ENCODE measurements around the gene CD226. TPM values are rescaled to one million over a fixed set of nuclear protein-coding genes. Genes with fewer than 3 reads are reported as not detected.
A peak's percentile ranks its signal among the peaks of the same experiment; 100 is the strongest.

Gene CD226
- total and polyA plus RNA-seq, 2 experiments from 2014 or later, result 0.05 to 2.1 TPM

GRCh38 chr18:69858897-69859296 is 88.8 kb downstream of the CD226 start:
- no peak overlapping the region for H3K4me2 ChIP-seq (ENCODE audit: unreplicated experiment)
- no peak overlapping the region for H2AFZ ChIP-seq
- H3K9ac ChIP-seq, result no peak overlapping the region
- H3K9me2 ChIP-seq (ENCODE audit: insufficient read depth), result peaks cover 3% of the 10 kb centered on the region; the same call in 1 of the 2 replicates
- no peaks in the 10 kb centered on the region for H3K36me3 ChIP-seq (ENCODE audit: low read depth)
- H3F3A ChIP-seq (ENCODE audit: insufficient read depth), result no peaks in the 10 kb centered on the region
- H3K4me3 ChIP-seq, result no peak overlapping the region
- H3K27me3 ChIP-seq (replicated peaks; ENCODE audit: insufficient read depth), result no peaks in the 10 kb centered on the region
- no peaks in the 10 kb centered on the region for H3K9me3 ChIP-seq (ENCODE audit: low read depth)
- no peaks in the 10 kb centered on the region for H4K20me1 ChIP-seq (ENCODE audit: insufficient read depth)
- no peak for TF ChIP-seq EZH2 (IDR thresholded peaks at IDR 0.05; ENCODE audit: insufficient read depth, poor library complexity, severe bottlenecking)
- no peak for TF ChIP-seq EZH2phosphoT487 (IDR thresholded peaks at IDR 0.05; ENCODE audit: insufficient read depth, low read depth)
- no peaks in the 10 kb centered on the region for H3K4me1 ChIP-seq (ENCODE audit: insufficient read depth)
- no peak overlapping the region for H3K27ac ChIP-seq
- no peaks in the 10 kb centered on the region for H3K79me2 ChIP-seq (ENCODE audit: insufficient read depth)
- in situ Hi-C loops (cut with MboI), result no loop called here
- no peak for DNase-seq
- 75 to 84% methylated on average over 5 of the region's 5 CpGs for WGBS, 2 experiments (ENCODE audit: low coverage in 1 of 2, low lambda C conversion rate in 2 of 2, missing lambda C conversion rate in 2 of 2)

- Histone ChIP-seq H2AFZ (no peak overlapping the region), H3K36me3 (ENCODE audit: low read depth) (no peaks in the 10 kb centered on the region), H3K27ac (no peak overlapping the region), H3K4me1 (ENCODE audit: insufficient read depth) (no peaks in the 10 kb centered on the region), H3F3A (ENCODE audit: insufficient read depth) (no peaks in the 10 kb centered on the region), H3K27me3 (replicated peaks; ENCODE audit: insufficient read depth) (no peaks in the 10 kb centered on the region), H3K4me2 (ENCODE audit: unreplicated experiment) (no peak overlapping the region), H3K79me2 (ENCODE audit: insufficient read depth) (no peaks in the 10 kb centered on the region), H3K4me3 (no peak overlapping the region), H3K9ac (no peak overlapping the region), H3K9me3 (ENCODE audit: low read depth) (no peaks in the 10 kb centered on the region), H3K9me2 (ENCODE audit: insufficient read depth) (0 out of 2 replicates have a peak, but pooled peaks cover 3% of the 10 kb centered on the region), H4K20me1 (ENCODE audit: insufficient read depth) (no peaks in the 10 kb centered on the region)
- DNase-seq, result no peak
- TF ChIP-seq EZH2phosphoT487 (IDR thresholded peaks at IDR 0.05; ENCODE audit: insufficient read depth, low read depth) (no peak), EZH2 (IDR thresholded peaks at IDR 0.05; ENCODE audit: insufficient read depth, poor library complexity, severe bottlenecking) (no peak)
- in situ Hi-C loops (cut with MboI), result no loop called here
- WGBS, 2 experiments (ENCODE audit: low coverage in 1 of 2, low lambda C conversion rate in 2 of 2, missing lambda C conversion rate in 2 of 2), result 84 to 96% methylated on average over 1 of the region's 1 CpG
Observed at GRCh38 chr18:69854455-69854854, 93.2 kb downstream of the CD226 start.

- TF ChIP-seq EZH2 (IDR thresholded peaks at IDR 0.05; ENCODE audit: insufficient read depth, poor library complexity, severe bottlenecking) (no peak), EZH2phosphoT487 (IDR thresholded peaks at IDR 0.05; ENCODE audit: insufficient read depth, low read depth) (no peak)
- Histone ChIP-seq H3K4me1 (ENCODE audit: insufficient read depth) (no peaks in the 10 kb centered on the region), H3K27ac (no peak overlapping the region), H4K20me1 (ENCODE audit: insufficient read depth) (no peaks in the 10 kb centered on the region), H2AFZ (no peak overlapping the region), H3F3A (ENCODE audit: insufficient read depth) (no peaks in the 10 kb centered on the region), H3K9me3 (ENCODE audit: low read depth) (no peaks in the 10 kb centered on the region), H3K36me3 (ENCODE audit: low read depth) (no peaks in the 10 kb centered on the region), H3K79me2 (ENCODE audit: insufficient read depth) (no peaks in the 10 kb centered on the region), H3K4me2 (ENCODE audit: unreplicated experiment) (no peak overlapping the region), H3K4me3 (no peak overlapping the region), H3K27me3 (replicated peaks; ENCODE audit: insufficient read depth) (no peaks in the 10 kb centered on the region), H3K9ac (no peak overlapping the region), H3K9me2 (ENCODE audit: insufficient read depth) (0 out of 2 replicates have a peak, but pooled peaks cover 3% of the 10 kb centered on the region)
- DNase-seq, result no peak
- in situ Hi-C loops (cut with MboI), result no loop called here
- WGBS, 2 experiments (ENCODE audit: low coverage in 1 of 2, low lambda C conversion rate in 2 of 2, missing lambda C conversion rate in 2 of 2), result 76 to 80% methylated on average over 4 of the region's 4 CpGs
Observed at GRCh38 chr18:69853051-69853450, 94.6 kb downstream of the CD226 start.

GRCh38 chr18:69845593-69846506 is 101.8 kb downstream of the CD226 start:
- Histone ChIP-seq H3K4me1 (ENCODE audit: insufficient read depth) (no peaks in the 10 kb centered on the region), H4K20me1 (ENCODE audit: insufficient read depth) (no peaks in the 10 kb centered on the region), H3K9me3 (ENCODE audit: low read depth) (no peaks in the 10 kb centered on the region), H3K36me3 (ENCODE audit: low read depth) (no peaks in the 10 kb centered on the region), H3K27ac (no peak overlapping the region), H2AFZ (no peak overlapping the region), H3K79me2 (ENCODE audit: insufficient read depth) (no peaks in the 10 kb centered on the region), H3K4me2 (ENCODE audit: unreplicated experiment) (no peak overlapping the region), H3K27me3 (replicated peaks; ENCODE audit: insufficient read depth) (no peaks in the 10 kb centered on the region), H3K9ac (no peak overlapping the region), H3K4me3 (no peak overlapping the region), H3F3A (ENCODE audit: insufficient read depth) (no peaks in the 10 kb centered on the region), H3K9me2 (ENCODE audit: insufficient read depth) (no peaks in the 10 kb centered on the region)
- no peak for TF ChIP-seq EZH2 (IDR thresholded peaks at IDR 0.05; ENCODE audit: insufficient read depth, poor library complexity, severe bottlenecking)
- DNase-seq, result peak; percentile 1
- 61 to 69% methylated on average over 8 of the region's 8 CpGs for WGBS, 2 experiments (ENCODE audit: low coverage in 1 of 2, low lambda C conversion rate in 2 of 2, missing lambda C conversion rate in 2 of 2)
- in situ Hi-C loops (cut with MboI), result no loop called here

All from GM23248 (cell line).